ENCODE results near the gene IRX4. TPM values are rescaled to one million over a fixed set of nuclear protein-coding genes. Genes with fewer than 3 reads are reported as not detected.

IRX4 gene
- total RNA-seq, 1 experiment from 2014 or later: 16.5 TPM

- TF ChIP-seq EGR1 (IDR thresholded peaks at IDR 0.05; ENCODE audit: low read depth) (no peak), ELF1 (IDR thresholded peaks at IDR 0.05; ENCODE audit: borderline replicate concordance, low read depth) (no peak), ZBTB33 (IDR thresholded peaks at IDR 0.05; ENCODE audit: extremely low read depth, insufficient replicate concordance, low read length) (no peak), RAD21 (IDR thresholded peaks at IDR 0.05; ENCODE audit: low read depth) (no peak), FOSL1 (IDR thresholded peaks at IDR 0.05; ENCODE audit: low read depth) (no peak), CEBPB (IDR thresholded peaks at IDR 0.05; ENCODE audit: low read depth) (no peak), SIN3A (IDR thresholded peaks at IDR 0.05; ENCODE audit: low read depth) (no peak), ZNF274 (IDR thresholded peaks at IDR 0.05; ENCODE audit: low read depth, low read length) (no peak), EZH2phosphoT487 (IDR thresholded peaks at IDR 0.05; ENCODE audit: borderline replicate concordance) (no peak), POLR2A (IDR thresholded peaks at IDR 0.05; ENCODE audit: borderline replicate concordance, extremely low read depth, insufficient read depth, insufficient read length) (no peak)
- no peaks in the 10 kb centered on the region for H3K4me1 ChIP-seq (ENCODE audit: control insufficient read depth in 1 of 2, insufficient read depth in 2 of 2, low read length in 2 of 2)
- H3K9me2 ChIP-seq (ENCODE audit: insufficient read depth): no peaks in the 10 kb centered on the region
- no peak overlapping the region for H3K4me2 ChIP-seq (ENCODE audit: low read length)
- no TSS peak for BruUV-seq (replicated peaks)
- no peaks in the 10 kb centered on the region for H3K27me3 ChIP-seq (ENCODE audit: insufficient read depth, low read length)
- CTCF ChIA-PET: no interaction called here
- H3K27ac ChIP-seq (ENCODE audit: low read depth, low read length): no peak overlapping the region
- H3K9ac ChIP-seq (ENCODE audit: low read length): no peak overlapping the region
- POLR2A ChIA-PET: no interaction called here
- H3K9me3 ChIP-seq (ENCODE audit: control insufficient read depth in 1 of 2, insufficient read depth in 1 of 2, low read depth in 1 of 2, low read length in 2 of 2): no peaks in the 10 kb centered on the region
- H3K36me3 ChIP-seq (ENCODE audit: control insufficient read depth in 1 of 2, insufficient read depth in 2 of 2, low read length in 2 of 2): no peaks in the 10 kb centered on the region
- no peaks in the 10 kb centered on the region for H3K79me2 ChIP-seq (ENCODE audit: insufficient read depth, low read length)
- intact Hi-C loops (cut with micrococcal nuclease): no loop called here
- ATAC-seq (no peak), DNase-seq (ENCODE audit: low read depth, low spot score) (no peak)
- no peak overlapping the region for H3K4me3 ChIP-seq (replicated peaks in 1 of 2; ENCODE audit: low read depth in 1 of 2, low read length in 2 of 2)
- RAD21 ChIA-PET (ENCODE audit: low non-redundant PET in 1 of 2, low total read pairs in 2 of 2, uncharacterized antibody in 2 of 2, unreplicated experiment in 2 of 2): no interaction called here
- H4K20me1 ChIP-seq (ENCODE audit: insufficient read depth): no peaks in the 10 kb centered on the region
- H2AFZ ChIP-seq (ENCODE audit: low read depth, low read length, poor library complexity, severe bottlenecking): no peak overlapping the region
These were observed 46.4 kb downstream of the IRX4 start for GRCh38 chr5:1836176-1836890.

Measured in HCT116 (cell line).